ENCODE results near the gene PLXNA3.
A peak's percentile ranks its signal among the peaks of the same experiment; 100 is the strongest.
"Not testable (repeated sequence)": the region's sequence is repeated elsewhere in the genome, so short reads cannot be mapped to it uniquely, and the experiment has no call there.

The PLXNA3 gene

DNA sequence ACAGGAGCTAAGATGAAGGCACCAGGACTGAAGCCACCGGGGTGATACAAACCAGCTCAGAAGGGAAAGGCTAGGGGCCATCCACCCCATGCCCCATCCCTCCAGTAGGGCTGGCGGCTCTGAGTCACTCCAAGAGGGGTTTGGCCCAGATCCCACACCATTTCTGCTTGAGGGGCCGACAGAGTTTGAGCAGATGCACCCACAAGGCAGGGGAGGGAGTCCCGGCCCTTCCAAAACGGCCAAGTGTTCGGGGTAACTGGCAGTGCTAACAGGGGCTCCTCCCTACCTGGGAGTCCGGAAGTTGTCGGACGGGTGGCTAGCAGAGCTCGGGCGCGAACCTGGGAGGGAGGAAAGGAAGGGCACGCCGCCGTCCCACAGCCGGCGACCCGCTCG lies 31.9 kb downstream of the PLXNA3 start:
- TF ChIP-seq CTCF (IDR thresholded peaks at IDR 0.05): no peak
- H3K36me3 ChIP-seq (ENCODE audit: control insufficient read depth, insufficient read depth, low read length): no peaks in the 10 kb centered on the region

GRCh38 chrX:154490414-154491083 lies 32.5 kb downstream of the PLXNA3 start, which contains the start of gene SLC10A3:
TSS of gene SLC10A3 (minus strand) at chrX:154490629. CDS start at chrX:154488940, 1,689 bp downstream.
- TF ChIP-seq CTCF (IDR thresholded peaks at IDR 0.05): no peak
- Histone ChIP-seq H2AFZ (peak within 1 kb of the TSS; percentile 77), H3K4me3 (ENCODE audit: low read depth, low read length) (peak within 1 kb of the TSS; percentile 61), H3K79me2 (no peaks in the 10 kb centered on the region), H3K9me3 (ENCODE audit: control insufficient read depth, low read length) (no peaks in the 10 kb centered on the region), H3K4me1 (no peaks in the 10 kb centered on the region), H3K4me2 (ENCODE audit: low read length) (peak within 1 kb of the TSS; percentile 81), H3K27me3 (ENCODE audit: control insufficient read depth, insufficient read depth, low read length) (no peaks in the 10 kb centered on the region), H3K36me3 (ENCODE audit: control insufficient read depth, insufficient read depth, low read length) (no peaks in the 10 kb centered on the region), H3K27ac (peak within 1 kb of the TSS; percentile 86), H3K9ac (no peak within 1 kb of the TSS)

More for the DNA sequence above, 31.9 kb downstream of the PLXNA3 start:
- no peaks in the 10 kb centered on the region for H3K79me2 ChIP-seq
- no peaks in the 10 kb centered on the region for H3K4me1 ChIP-seq
- peak overlapping the region; percentile 56 for H2AFZ ChIP-seq
- H3K9ac ChIP-seq: no peak overlapping the region
- peak overlapping the region; percentile 81 for H3K4me2 ChIP-seq (ENCODE audit: low read length)
- no peaks in the 10 kb centered on the region for H3K27me3 ChIP-seq (ENCODE audit: control insufficient read depth, insufficient read depth, low read length)
- peak overlapping the region; percentile 70 for H3K27ac ChIP-seq
- peak overlapping the region; percentile 59 for H3K4me3 ChIP-seq (ENCODE audit: low read depth, low read length)
- H3K9me3 ChIP-seq (ENCODE audit: control insufficient read depth, low read length): no peaks in the 10 kb centered on the region

DNA sequence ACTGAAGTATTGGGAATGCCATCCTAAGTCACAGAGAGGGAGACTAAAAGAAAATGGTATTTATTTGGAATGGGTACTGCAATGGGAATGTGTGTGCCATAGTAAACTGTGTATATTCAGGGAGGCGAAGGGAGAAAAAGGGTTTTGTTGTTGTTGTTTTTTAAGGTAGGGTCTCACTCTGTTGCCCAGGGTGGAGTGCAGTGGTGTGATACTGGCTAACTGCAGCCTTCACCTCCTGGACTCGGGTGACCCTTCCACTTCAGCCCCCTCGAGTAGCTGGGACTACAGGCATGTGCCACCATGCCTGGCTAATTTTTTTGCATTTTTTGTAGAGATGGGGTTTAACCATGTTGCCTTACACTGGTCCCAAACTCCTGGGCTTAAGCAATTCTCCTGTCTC lies 36.6 kb downstream of the PLXNA3 start:
- no peaks in the 10 kb centered on the region for H3K27me3 ChIP-seq (ENCODE audit: control insufficient read depth, insufficient read depth, low read length)
- H2AFZ ChIP-seq: no peak overlapping the region
- H3K36me3 ChIP-seq (ENCODE audit: control insufficient read depth, insufficient read depth, low read length): no peaks in the 10 kb centered on the region
- H3K9me3 ChIP-seq (ENCODE audit: control insufficient read depth, low read length): no peaks in the 10 kb centered on the region
- no peak overlapping the region for H3K27ac ChIP-seq
- H3K4me1 ChIP-seq: no peaks in the 10 kb centered on the region
- TF ChIP-seq CTCF (IDR thresholded peaks at IDR 0.05): no peak
- no peak overlapping the region for H3K4me3 ChIP-seq (ENCODE audit: low read depth, low read length)
- H3K4me2 ChIP-seq (ENCODE audit: low read length): no peak overlapping the region
- H3K79me2 ChIP-seq: no peaks in the 10 kb centered on the region
- H3K9ac ChIP-seq: no peak overlapping the region

DNA sequence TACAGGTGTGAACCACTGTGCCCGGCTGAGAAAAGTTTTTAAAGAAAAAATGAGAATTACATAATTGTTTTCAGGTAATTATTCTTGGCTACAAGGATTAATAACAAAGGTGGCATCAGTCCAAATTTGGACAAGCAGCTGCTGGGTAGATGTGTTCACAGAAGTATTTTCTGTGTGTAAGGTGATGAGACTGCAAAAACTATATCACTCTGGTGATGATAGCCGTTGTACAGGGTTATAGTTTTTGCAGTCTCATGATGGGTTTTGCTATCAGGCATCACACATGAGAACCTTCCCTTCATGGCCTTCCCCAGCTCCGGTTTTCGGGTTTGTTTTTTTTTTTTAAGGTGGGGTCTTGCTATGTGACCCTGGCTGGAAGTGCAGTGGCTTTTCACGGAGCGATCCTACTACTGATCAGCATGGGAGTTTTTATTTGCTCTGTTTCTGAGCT lies 37.4 kb downstream of the PLXNA3 start:
- no peak for TF ChIP-seq CTCF (IDR thresholded peaks at IDR 0.05)
- Histone ChIP-seq H3K4me3 (ENCODE audit: low read depth, low read length) (no peak overlapping the region), H3K79me2 (no peaks in the 10 kb centered on the region), H3K4me1 (no peaks in the 10 kb centered on the region), H3K27me3 (ENCODE audit: control insufficient read depth, insufficient read depth, low read length) (no peaks in the 10 kb centered on the region), H3K36me3 (ENCODE audit: control insufficient read depth, insufficient read depth, low read length) (no peaks in the 10 kb centered on the region), H2AFZ (no peak overlapping the region), H3K4me2 (ENCODE audit: low read length) (no peak overlapping the region), H3K9me3 (ENCODE audit: control insufficient read depth, low read length) (no peaks in the 10 kb centered on the region), H3K9ac (no peak overlapping the region), H3K27ac (no peak overlapping the region)

DNA sequence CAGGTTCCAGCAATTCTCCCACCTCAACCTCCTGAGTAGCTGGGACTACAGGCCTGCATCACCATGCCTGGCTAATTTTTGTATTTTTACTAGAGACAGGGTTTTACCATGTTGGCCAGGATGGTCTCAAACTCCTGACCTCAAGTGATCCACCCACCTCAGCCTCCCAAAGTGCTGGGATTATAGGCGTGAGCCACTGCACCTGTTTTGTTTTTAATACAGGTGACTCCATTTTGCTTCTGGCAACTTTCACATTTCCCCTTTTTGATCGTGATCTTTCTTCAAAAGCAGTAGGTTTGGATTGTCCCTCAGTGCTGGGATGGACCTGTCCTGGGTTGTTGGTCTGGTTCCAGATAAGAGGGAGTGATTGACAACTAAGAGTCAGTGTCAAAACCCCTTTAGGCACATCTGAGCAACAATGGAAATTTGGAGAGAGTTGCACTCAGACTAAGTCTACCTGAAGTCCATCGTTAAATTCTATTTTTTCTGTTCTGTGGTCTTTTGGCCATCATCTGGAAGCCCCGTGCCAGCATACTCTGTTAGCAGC lies 38.6 kb downstream of the PLXNA3 start:
- not testable (repeated sequence) for H3K4me1 ChIP-seq; H3K27ac ChIP-seq; H3K36me3 ChIP-seq (ENCODE audit: control insufficient read depth, insufficient read depth, low read length); H3K9ac ChIP-seq; H3K4me3 ChIP-seq (ENCODE audit: low read depth, low read length); H3K27me3 ChIP-seq (ENCODE audit: control insufficient read depth, insufficient read depth, low read length); H3K4me2 ChIP-seq (ENCODE audit: low read length); H3K9me3 ChIP-seq (ENCODE audit: control insufficient read depth, low read length); H3K79me2 ChIP-seq
- H2AFZ ChIP-seq: peak overlapping the region; percentile 60

DNA sequence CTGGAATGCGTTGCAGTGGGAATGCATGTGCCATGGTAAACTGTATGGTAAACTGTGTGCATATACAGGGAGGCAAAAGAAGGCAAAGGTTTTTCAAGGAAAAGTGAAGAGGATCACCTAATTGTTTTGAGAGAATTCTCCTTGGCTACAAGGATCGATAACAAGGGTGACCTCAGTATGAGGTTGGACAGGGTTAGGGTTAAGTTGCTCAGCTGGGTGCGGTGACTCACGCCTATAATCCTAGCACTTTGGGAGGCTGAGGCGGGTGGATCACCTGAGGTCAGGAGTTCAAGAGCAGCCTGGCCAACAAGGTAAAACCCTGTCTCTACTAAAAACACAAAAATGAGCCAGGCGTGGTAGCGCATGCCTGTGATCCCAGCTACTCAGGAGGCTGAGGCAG lies 43.3 kb downstream of the PLXNA3 start:
- not testable (repeated sequence) for H3K9ac ChIP-seq; H3K79me2 ChIP-seq; H3K36me3 ChIP-seq (ENCODE audit: control insufficient read depth, insufficient read depth, low read length); H3K27me3 ChIP-seq (ENCODE audit: control insufficient read depth, insufficient read depth, low read length); H2AFZ ChIP-seq; H3K4me3 ChIP-seq (ENCODE audit: low read depth, low read length); H3K4me2 ChIP-seq (ENCODE audit: low read length); H3K27ac ChIP-seq; H3K9me3 ChIP-seq (ENCODE audit: control insufficient read depth, low read length); H3K4me1 ChIP-seq
